T-helper 2 cell treated with Interferon-gamma antibody and Interleukin-4, amounts not matched to agents 5 μg/mL and 100 μg/mL, for 36 hours (primary cell): ENCODE results near the gene CAMTA1.

Experiments
- DNase-seq: peaks from one replicate; pipeline ENCODE4 v3.0.0; 2021; ENCODE audit warnings: low spot score
- H3K27ac Mint-ChIP-seq: one replicate; pipeline ENCODE4 v1.8.0; 2021; ENCODE audit warnings: mild to moderate bottlenecking, mixed read lengths
- H3K27me3 Mint-ChIP-seq: one replicate; pipeline ENCODE4 v1.8.0; 2021; ENCODE audit warnings: low read depth, mixed read lengths
- H3K36me3 Mint-ChIP-seq: one replicate; pipeline ENCODE4 v1.8.0; 2021; ENCODE audit warnings: low read depth, mixed read lengths
- H3K4me1 Mint-ChIP-seq: one replicate; pipeline ENCODE4 v1.8.0; 2021; ENCODE audit warnings: low read depth, mixed read lengths
- H3K4me3 Mint-ChIP-seq: one replicate; pipeline ENCODE4 v1.8.0; 2022; ENCODE audit warnings: mild to moderate bottlenecking, moderate library complexity, mixed read lengths
- H3K9me3 Mint-ChIP-seq: one replicate; pipeline ENCODE4 v1.8.0; 2021; ENCODE audit warnings: mixed read lengths

Gene CAMTA1

DNA sequence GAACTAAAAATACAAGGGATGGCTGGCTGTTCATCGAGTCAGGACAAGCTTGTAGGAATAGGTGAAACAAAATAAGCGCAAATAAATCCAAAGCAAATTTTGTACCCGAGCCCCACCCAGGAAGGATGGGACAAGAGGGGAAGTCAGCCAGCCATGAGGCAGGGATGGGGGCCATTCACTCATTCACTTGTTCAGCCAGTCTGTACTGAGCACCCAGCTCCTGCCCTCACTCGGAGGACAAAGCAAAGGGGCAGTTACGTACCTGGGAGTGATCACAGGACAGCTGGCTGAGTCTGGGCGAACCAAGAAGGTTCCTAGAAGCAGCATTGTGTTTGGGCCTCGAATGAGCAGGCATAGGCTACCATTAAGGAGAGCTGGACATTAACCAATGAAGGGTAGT, 891.9 kb downstream of the CAMTA1 start:
- Mint-ChIP-seq H3K4me3 (no peak overlapping the region), H3K27ac (no peak overlapping the region)

DNA sequence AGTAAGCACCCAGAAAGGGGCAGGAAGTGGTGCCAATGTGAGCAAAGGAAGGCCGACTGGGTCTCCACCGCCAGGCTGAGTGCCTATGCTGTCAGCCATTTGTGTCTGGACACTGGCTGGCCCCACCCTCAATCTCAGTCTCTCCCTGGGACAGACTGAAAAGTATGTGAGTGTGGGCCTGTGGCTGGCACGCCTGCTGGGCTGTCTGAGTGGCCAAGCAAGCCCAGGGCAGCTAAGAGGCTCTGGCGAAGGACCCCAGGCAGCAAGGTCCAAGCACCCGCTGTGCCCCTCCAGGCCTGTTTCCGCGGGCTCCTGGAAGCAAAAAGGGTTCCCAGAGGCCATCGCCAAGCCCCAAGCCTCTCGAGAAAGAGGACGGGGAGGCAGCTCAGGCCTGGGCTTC, 892.6 kb downstream of the CAMTA1 start:
- Mint-ChIP-seq H3K4me1 (no peaks in the 10 kb centered on the region), H3K9me3 (no peaks in the 10 kb centered on the region), H3K27ac (no peak overlapping the region), H3K27me3 (peaks cover 15% of the 10 kb centered on the region), H3K36me3 (no peaks in the 10 kb centered on the region), H3K4me3 (no peak overlapping the region)
- no peak for DNase-seq

More for the DNA sequence above, 891.9 kb downstream of the CAMTA1 start:
- Mint-ChIP-seq H3K4me1 (no peaks in the 10 kb centered on the region), H3K36me3 (no peaks in the 10 kb centered on the region), H3K9me3 (no peaks in the 10 kb centered on the region), H3K27me3 (peaks cover 14% of the 10 kb centered on the region)
- no peak for DNase-seq

DNA sequence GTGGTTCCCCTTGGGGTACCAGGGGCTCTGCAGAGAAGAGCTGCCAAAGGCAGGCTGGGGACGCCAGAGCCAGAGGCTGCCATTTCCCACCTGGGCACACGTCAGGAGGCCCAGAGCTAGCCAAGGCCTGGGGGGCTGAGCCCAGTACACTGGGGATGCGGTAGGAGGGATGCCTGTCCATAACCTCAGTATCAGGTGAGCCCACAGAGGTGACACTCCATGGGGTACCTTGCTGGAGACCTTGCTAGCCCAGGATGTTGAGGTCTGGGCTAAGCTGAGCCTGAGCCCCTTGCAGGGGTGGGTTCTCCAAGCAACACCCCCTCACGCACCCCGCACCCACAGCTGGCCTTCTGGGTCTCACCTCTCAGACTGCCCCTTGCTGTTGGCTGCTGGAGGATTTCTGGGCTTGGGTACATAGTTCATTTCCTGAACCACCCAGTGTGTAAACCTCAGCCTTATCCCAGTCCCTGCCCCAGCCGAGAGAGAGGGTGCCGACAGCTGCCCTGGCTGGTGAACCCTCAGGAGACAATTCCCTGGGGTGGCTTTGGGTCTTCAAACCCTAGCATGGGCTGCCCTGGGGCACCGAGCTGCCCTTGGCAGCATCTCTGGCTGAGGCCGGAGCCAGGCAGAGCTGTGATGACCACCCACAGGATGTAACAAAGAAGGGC, 893.4 kb downstream of the CAMTA1 start:
- Mint-ChIP-seq H3K9me3 (no peaks in the 10 kb centered on the region), H3K4me1 (no peaks in the 10 kb centered on the region), H3K36me3 (no peaks in the 10 kb centered on the region), H3K4me3 (peak overlapping the region; percentile 29), H3K27ac (no peak overlapping the region), H3K27me3 (peaks cover 15% of the 10 kb centered on the region)
- DNase-seq, result no peak

DNA sequence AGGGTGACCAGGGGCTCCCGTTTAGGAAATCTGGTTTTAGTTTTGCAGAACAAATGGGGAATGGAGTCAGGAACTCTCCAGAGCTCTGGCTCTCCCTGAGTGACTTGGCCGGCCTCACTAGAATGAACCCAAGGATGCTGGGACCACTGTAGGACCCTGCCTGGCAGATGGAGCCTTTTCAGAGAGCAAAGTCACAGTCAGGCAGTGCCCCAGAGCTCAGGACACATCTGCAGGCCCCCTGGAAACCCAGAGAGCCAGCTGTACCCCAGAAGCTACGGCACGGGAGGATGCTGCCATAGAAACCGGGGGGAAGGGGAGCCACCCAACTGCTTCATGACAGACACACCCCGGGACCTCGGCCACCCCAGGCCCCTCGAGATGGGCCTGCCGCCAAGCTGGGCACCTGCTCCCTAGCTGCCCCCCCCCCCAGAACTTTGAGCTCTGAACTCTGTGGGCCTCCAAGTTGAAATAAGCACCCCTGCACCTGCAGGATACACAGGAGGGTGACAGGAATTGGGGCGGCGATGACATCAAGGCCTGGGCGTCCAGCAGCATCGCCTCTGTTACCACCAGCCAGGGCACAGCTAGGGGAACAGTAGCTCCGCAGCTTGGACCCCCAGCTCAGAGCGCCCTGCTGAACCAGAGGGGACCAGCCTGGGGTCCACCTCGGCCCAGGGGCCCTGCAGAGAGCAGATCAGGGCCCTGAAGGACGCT, 894.1 kb downstream of the CAMTA1 start:
- no peaks in the 10 kb centered on the region for H3K9me3 Mint-ChIP-seq
- no peaks in the 10 kb centered on the region for H3K4me1 Mint-ChIP-seq
- no peak overlapping the region for H3K27ac Mint-ChIP-seq
- H3K36me3 Mint-ChIP-seq, result no peaks in the 10 kb centered on the region
- H3K27me3 Mint-ChIP-seq, result peaks cover 15% of the 10 kb centered on the region
- no peak overlapping the region for H3K4me3 Mint-ChIP-seq
- DNase-seq, result no peak

DNA sequence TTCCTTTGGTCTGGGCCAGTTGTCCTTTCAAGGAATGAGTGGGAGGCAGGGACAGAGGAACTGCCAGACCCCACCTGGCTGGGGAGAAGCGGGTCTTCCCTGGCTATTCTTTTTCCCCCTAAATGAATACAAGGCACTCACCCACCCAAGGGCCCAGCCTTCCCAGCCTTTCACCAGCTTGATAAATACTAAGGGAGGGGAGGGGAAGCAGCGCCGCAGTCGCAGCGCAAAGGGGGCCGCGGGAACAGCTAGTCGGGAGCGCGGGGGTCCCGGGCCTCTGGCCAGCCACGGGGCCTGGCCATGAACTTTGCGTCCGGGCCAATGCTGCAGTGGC, 894.6 kb downstream of the CAMTA1 start:
- no peak for DNase-seq
- Mint-ChIP-seq H3K4me3 (peak overlapping the region; percentile 50), H3K9me3 (no peaks in the 10 kb centered on the region), H3K36me3 (no peaks in the 10 kb centered on the region), H3K27me3 (peaks cover 12% of the 10 kb centered on the region), H3K27ac (no peak overlapping the region), H3K4me1 (no peaks in the 10 kb centered on the region)

DNA sequence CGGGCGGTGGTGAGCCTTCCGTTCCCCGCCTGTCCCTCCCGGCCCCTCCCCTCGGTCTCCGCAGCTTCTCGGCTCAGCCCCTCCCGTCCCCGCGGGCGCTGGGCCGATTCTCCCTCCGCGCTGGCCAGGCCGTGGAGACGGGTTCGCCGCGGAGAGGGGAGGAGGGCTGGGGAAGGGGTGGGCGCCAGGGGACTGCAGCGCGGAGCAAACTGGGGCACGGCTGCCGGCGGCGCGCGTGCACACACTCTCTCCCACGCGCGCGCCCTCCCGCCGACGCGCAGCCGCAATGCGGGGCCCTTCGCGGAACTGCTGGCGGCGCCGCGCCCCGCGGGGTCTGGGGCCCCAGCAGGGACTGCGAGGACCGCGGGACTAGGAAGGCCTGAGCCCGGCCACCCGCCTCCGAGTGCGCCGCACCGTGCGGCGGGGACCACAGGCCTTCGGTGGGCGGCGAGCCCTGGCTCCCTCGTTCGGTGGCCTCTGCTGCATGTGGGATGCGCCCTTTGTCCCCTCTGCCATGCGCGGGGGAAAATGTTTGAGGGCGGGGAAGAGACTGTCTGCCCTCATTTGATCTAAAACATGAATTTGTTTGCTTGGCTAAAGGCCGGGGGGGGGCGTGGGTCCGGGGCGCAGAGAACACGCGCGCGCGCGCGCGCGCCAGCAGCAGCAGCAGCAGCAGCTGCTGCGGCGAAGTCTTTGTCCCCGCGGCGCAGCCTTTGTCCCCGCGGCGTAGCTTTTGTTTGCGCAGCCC, 895.1 kb downstream of the CAMTA1 start:
- Mint-ChIP-seq H3K4me3 (peak overlapping the region; percentile 71), H3K4me1 (no peaks in the 10 kb centered on the region), H3K27ac (no peak overlapping the region), H3K27me3 (peaks cover 11% of the 10 kb centered on the region), H3K36me3 (no peaks in the 10 kb centered on the region), H3K9me3 (no peaks in the 10 kb centered on the region)
- DNase-seq, result peak; percentile 11

DNA sequence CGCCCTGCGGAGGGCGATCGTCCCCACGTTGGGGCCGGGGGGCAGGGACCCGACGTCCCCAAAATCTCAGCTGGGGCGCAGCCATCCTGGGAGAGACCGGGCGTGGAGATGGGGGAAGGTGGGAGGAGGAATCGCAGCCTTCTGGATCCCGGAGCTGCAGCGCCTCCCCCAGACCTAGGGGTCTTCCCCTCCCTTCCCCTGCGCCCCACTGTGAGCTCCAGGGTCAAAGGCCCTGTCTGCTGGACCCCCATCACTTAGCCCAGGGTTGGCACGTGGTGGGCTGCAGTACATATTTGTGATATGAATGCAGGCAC, 895.7 kb downstream of the CAMTA1 start:
- peaks cover 11% of the 10 kb centered on the region for H3K27me3 Mint-ChIP-seq
- H3K9me3 Mint-ChIP-seq, result no peaks in the 10 kb centered on the region
- no peak overlapping the region for H3K27ac Mint-ChIP-seq
- H3K36me3 Mint-ChIP-seq, result no peaks in the 10 kb centered on the region
- H3K4me1 Mint-ChIP-seq, result no peaks in the 10 kb centered on the region
- no peak for DNase-seq
- peak overlapping the region; percentile 71 for H3K4me3 Mint-ChIP-seq

DNA sequence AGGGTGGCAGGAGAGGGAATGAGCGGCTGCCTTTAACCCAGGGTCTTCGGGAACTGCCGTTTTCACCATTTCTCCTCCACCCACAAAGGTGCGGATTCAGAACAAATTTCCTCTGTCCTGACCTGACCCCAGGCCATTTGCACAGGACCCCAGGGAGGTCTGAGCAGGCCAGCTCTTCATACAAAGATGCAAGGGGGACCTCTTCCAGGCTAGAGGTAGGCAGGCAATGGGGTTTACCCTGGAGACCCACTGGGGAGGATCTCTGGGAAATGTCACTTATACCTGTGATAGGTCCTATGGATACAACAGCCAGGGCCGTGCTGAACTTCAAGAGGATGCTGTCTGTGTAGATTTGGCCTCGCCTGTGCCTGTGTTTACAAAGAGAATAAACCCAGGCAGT, 896.1 kb downstream of the CAMTA1 start:
- DNase-seq, result no peak
- no peak overlapping the region for H3K27ac Mint-ChIP-seq
- H3K36me3 Mint-ChIP-seq, result no peaks in the 10 kb centered on the region
- no peak overlapping the region for H3K4me3 Mint-ChIP-seq
- peaks cover 11% of the 10 kb centered on the region for H3K27me3 Mint-ChIP-seq
- no peaks in the 10 kb centered on the region for H3K9me3 Mint-ChIP-seq
- no peaks in the 10 kb centered on the region for H3K4me1 Mint-ChIP-seq

DNA sequence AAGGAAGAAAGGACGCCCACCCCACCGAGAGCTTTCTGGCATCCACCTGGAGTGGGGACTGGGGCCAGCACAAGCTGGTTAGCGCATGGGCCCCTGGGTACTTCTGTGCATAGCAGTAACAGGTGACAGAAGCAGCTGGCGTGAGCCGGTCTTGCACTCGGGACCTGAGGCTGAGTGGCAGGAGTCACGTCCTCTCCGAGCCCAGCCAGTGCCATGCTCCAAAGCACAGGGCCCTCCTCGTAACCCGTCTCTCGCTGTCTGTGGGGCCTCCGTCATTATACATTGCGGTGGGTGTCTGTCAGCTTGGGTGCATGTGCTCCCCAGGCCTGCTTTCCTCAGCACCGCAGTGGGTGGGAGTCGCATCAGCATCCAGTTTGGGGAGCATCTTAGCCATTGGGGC, 898.3 kb downstream of the CAMTA1 start:
- Mint-ChIP-seq H3K4me1 (no peaks in the 10 kb centered on the region), H3K4me3 (no peak overlapping the region), H3K27ac (no peak overlapping the region), H3K9me3 (no peaks in the 10 kb centered on the region), H3K36me3 (no peaks in the 10 kb centered on the region), H3K27me3 (peaks cover 11% of the 10 kb centered on the region)
- DNase-seq, result no peak

DNA sequence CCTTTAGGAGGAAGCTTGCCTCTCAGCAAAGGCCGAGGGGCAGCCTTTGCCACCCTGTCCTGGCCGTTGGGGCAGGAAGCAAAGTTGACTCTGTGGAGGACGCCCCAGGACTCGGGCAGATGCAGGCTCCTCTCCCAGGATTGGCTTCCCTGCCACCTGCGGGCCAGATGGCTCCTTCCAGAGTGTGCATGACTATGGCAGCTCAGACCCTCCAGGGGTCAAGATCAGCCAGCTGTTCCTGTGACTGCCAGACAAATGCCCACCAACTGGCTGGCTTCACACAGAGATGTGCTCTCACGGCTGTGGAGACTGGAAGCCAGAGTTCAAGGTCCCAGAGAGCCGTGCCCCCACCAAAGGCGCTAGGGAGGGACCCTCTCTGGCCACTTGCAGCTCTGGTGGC, 898.9 kb downstream of the CAMTA1 start:
- Mint-ChIP-seq H3K4me1 (no peaks in the 10 kb centered on the region), H3K36me3 (no peaks in the 10 kb centered on the region), H3K4me3 (no peak overlapping the region), H3K9me3 (no peaks in the 10 kb centered on the region), H3K27me3 (peaks cover 11% of the 10 kb centered on the region), H3K27ac (no peak overlapping the region)
- no peak for DNase-seq

DNA sequence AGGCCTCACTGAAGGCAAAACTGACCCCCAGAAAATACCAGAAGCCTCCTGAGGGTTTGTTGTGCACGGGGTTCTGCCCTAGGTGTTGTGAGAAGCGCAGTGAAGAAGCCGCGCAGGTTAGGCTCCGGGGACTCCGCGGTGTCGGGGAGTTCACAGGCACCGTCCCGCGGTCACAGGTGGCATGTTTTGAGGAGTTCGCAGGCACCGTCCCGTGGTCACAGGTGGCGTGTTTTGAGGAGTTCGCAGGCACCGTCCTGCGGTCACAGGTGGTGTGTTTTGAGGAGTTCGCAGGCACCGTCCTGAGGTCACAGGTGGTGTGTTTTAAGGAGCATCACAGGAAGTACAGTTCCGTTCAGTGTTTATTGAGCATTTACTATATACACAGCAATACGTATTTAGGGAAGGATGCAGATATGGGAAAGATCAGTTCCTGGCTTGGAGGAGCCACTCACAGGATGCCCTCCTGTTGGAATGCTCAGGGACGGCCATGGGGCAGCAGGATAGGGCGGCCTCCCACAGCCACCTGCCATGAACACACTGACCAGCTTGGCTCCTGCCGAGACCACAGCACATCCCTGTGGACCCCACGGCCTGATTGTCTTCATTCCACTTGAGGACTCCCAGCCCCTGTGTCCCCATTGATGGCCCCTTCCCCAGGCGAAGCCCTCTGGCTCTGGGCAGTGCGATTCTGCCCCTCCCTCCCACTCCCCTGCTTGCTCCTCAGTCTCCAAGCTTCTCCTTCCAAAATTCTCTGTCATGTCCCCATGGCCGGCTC, 899.8 kb downstream of the CAMTA1 start:
- H3K4me1 Mint-ChIP-seq, result no peaks in the 10 kb centered on the region
- no peak for DNase-seq
- H3K4me3 Mint-ChIP-seq, result no peak overlapping the region
- H3K9me3 Mint-ChIP-seq, result no peaks in the 10 kb centered on the region
- no peaks in the 10 kb centered on the region for H3K36me3 Mint-ChIP-seq
- peaks cover 9% of the 10 kb centered on the region for H3K27me3 Mint-ChIP-seq
- H3K27ac Mint-ChIP-seq, result no peak overlapping the region

DNA sequence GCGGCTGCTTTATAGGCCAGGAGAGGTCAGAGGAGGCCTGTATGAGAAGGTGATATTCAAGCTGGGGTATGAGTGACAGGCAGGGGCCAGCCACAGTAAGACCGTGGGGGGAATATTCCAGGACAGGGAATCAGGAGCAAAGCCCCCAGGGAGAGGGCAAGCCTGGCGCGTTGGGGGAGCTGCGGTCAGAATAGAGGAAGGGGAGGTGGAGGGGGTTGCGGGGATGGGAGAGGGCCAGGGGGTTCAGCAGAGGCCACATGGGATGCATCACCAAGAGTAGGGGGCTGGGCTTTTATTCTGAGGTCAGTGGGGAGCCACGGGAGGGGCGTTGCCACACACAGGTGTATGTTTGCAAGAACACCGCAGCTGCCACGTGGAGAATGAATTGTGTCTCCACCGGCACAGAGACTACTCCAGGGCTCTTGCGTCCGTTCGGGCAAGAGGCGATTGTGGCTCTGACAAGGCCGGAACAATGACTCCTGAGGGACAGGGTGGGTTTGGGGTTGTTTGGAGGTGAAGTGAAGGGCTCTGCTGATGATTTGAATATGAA, 901.1 kb downstream of the CAMTA1 start:
- no peak overlapping the region for H3K27ac Mint-ChIP-seq
- H3K4me3 Mint-ChIP-seq, result no peak overlapping the region
- no peaks in the 10 kb centered on the region for H3K36me3 Mint-ChIP-seq

DNA sequence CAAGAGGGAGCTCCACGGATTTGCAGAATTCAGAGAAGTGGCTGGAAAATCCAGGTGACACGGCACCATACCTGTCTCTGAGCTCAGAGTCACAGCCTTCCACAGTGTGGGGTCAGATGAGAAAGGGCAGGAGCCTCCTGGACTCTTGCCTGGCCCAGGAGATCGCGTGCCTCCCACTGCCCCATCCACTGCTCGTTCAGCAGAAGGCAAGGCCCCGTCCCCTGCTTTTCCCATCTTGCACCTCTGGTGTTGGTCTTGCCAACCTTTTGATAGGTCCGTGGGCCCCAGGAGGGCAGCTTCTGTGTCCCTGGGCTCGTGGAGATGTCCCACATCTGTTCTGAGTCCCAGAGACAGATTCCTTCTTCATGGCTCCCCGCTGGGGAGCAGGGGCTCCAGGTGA, 902.2 kb downstream of the CAMTA1 start:
- no peaks in the 10 kb centered on the region for H3K27me3 Mint-ChIP-seq
- no peak for DNase-seq
- no peaks in the 10 kb centered on the region for H3K4me1 Mint-ChIP-seq
- H3K9me3 Mint-ChIP-seq, result no peaks in the 10 kb centered on the region
- H3K4me3 Mint-ChIP-seq, result no peak overlapping the region
- no peak overlapping the region for H3K27ac Mint-ChIP-seq
- H3K36me3 Mint-ChIP-seq, result no peaks in the 10 kb centered on the region

More for the DNA sequence above, 901.1 kb downstream of the CAMTA1 start:
- Mint-ChIP-seq H3K9me3 (no peaks in the 10 kb centered on the region), H3K4me1 (no peaks in the 10 kb centered on the region), H3K27me3 (peaks cover 9% of the 10 kb centered on the region)
- no peak for DNase-seq

DNA sequence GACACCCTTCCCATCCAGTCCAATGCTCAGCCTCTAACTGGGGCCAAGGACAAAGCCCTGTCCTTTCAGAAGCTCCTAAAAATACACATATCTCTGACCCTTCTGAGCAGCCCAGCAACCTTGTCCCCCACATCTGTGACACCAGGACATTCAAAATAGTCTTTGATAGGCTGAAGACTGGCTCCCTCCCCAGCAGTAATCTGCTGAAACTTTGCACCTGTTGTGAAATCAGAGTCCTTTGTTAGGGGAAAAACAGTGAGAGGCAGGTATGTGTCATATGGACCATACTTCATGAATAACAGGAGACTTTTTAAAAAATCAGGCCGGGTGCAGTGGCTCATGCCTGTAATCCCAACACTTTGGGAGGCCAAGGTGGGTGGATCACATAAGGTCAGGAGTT, 903.4 kb downstream of the CAMTA1 start:
- H3K36me3 Mint-ChIP-seq, result no peaks in the 10 kb centered on the region
- H3K27me3 Mint-ChIP-seq, result no peaks in the 10 kb centered on the region
- no peak overlapping the region for H3K27ac Mint-ChIP-seq
- no peaks in the 10 kb centered on the region for H3K4me1 Mint-ChIP-seq
- peaks cover under 1% of the 10 kb centered on the region for H3K9me3 Mint-ChIP-seq
- H3K4me3 Mint-ChIP-seq, result no peak overlapping the region
- DNase-seq, result no peak
